T-helper 2 cell treated with Interferon-gamma antibody and Interleukin-4, amounts not matched to agents 5 μg/mL and 100 μg/mL, for 36 hours (primary cell): ENCODE data around the gene HHAT.

Source experiments
- DNase-seq: peaks from one replicate; pipeline ENCODE4 v3.0.0; 2021; ENCODE audit warnings: low spot score
- H3K27ac Mint-ChIP-seq: one replicate; pipeline ENCODE4 v1.8.0; 2021; ENCODE audit warnings: mild to moderate bottlenecking, mixed read lengths
- H3K27me3 Mint-ChIP-seq: one replicate; pipeline ENCODE4 v1.8.0; 2021; ENCODE audit warnings: low read depth, mixed read lengths
- H3K36me3 Mint-ChIP-seq: one replicate; pipeline ENCODE4 v1.8.0; 2021; ENCODE audit warnings: low read depth, mixed read lengths
- H3K4me1 Mint-ChIP-seq: one replicate; pipeline ENCODE4 v1.8.0; 2021; ENCODE audit warnings: low read depth, mixed read lengths
- H3K4me3 Mint-ChIP-seq: one replicate; pipeline ENCODE4 v1.8.0; 2022; ENCODE audit warnings: mild to moderate bottlenecking, moderate library complexity, mixed read lengths
- H3K9me3 Mint-ChIP-seq: one replicate; pipeline ENCODE4 v1.8.0; 2021; ENCODE audit warnings: mixed read lengths

The HHAT gene

DNA sequence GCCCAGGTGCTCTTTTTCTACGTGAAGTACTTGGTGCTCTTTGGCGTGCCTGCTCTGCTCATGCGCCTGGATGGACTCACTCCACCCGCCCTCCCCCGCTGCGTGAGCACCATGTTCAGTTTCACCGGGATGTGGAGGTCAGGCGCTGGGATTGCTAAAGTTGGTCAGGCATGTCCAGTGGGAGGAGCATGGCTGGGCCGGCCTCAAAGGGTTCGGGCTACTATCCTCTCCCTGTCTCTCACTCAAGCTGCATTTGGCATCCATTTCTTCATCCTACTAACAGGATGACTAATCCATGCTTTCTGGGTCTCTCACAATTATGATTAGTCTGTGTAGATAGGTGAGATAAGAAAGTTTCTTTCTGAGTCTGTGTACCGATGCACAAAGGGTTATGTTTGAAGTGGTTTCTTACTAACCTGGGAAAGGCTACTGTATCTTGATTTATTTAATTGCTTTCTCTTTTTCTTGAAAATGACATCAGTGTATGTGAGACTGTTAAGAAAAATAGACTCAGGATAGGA, 135.9 kb downstream of the HHAT start:
- Mint-ChIP-seq H3K27me3 (peaks cover 42% of the 10 kb centered on the region), H3K27ac (no peak overlapping the region), H3K9me3 (no peaks in the 10 kb centered on the region), H3K4me3 (peak overlapping the region; percentile 16), H3K36me3 (no peaks in the 10 kb centered on the region), H3K4me1 (peaks cover 13% of the 10 kb centered on the region)
- DNase-seq, result peak; percentile 23

DNA sequence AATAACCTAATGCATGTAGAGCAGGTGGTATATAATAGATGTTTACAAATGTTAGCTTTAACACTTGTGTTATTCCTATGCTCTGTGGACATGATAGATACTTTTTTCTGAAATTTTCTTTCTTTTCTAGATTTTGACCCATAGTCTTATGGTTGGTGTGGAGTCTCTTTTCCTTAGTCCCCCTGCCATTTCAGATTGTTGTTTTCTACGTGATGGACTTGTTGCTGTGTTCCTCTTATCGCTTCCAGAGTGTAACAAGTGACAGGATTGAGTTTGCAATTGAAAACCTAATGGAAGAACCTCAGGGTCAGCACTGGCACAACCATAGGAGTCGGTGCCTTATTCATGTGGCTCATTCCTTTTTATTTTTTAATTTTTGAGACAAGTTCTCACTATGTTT, 136.4 kb downstream of the HHAT start:
- Mint-ChIP-seq H3K27ac (no peak overlapping the region), H3K4me3 (no peak overlapping the region), H3K27me3 (peaks cover 42% of the 10 kb centered on the region), H3K4me1 (peaks cover 13% of the 10 kb centered on the region), H3K9me3 (no peaks in the 10 kb centered on the region), H3K36me3 (no peaks in the 10 kb centered on the region)
- DNase-seq, result no peak

DNA sequence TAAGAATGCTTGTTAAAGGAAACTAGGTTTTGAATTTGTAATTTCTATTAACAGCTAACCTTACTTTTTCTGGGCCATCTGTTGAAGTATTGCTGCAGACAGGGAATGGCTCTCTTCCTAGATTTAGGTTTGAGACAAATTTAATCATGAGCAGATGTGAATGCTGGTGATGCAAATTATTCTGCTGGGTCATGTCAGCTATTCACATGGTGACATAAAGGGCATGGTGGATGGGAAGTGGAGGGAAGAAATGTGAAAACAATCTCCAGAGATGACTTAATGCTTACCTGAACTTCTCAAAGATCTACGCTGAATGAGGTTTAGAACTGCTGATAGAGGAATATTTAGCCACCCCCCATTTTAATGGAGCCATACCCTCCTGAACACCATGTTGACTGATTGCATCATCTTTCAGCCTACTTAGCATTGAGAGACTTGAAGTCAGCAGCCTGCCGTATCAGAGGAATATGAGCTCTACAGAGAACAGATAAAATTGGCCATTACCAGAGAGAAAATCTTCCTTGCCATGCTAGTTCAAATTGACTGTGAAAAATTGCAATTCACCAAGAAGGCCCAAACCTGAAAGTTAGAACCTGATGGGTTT, 138.8 kb downstream of the HHAT start:
- Mint-ChIP-seq H3K27ac (no peak overlapping the region), H3K36me3 (no peaks in the 10 kb centered on the region), H3K4me1 (peaks cover 13% of the 10 kb centered on the region), H3K4me3 (no peak overlapping the region), H3K27me3 (peaks cover 40% of the 10 kb centered on the region), H3K9me3 (no peaks in the 10 kb centered on the region)
- no peak for DNase-seq

DNA sequence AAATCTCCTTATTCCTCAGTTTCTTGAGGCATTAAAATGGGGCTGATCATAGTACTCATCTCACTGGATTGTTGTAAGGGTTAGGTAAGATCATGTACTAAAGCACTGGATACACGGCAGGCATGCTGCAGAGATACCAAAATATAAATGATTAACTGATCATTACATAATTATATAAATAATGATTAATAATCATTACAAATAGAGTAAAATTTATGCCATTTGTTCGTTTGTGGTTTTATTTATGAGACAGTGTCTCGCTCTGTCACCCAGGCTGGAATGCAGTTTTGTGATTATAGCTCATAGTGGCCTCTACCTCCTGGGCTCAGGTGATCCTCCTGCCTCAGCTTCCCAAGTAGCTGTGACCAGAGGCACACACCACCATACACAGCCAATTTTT, 140.7 kb downstream of the HHAT start:
- Mint-ChIP-seq H3K4me3 (no peak overlapping the region), H3K27ac (no peak overlapping the region), H3K4me1 (peaks cover 12% of the 10 kb centered on the region), H3K27me3 (peaks cover 36% of the 10 kb centered on the region), H3K9me3 (no peaks in the 10 kb centered on the region), H3K36me3 (no peaks in the 10 kb centered on the region)
- no peak for DNase-seq

DNA sequence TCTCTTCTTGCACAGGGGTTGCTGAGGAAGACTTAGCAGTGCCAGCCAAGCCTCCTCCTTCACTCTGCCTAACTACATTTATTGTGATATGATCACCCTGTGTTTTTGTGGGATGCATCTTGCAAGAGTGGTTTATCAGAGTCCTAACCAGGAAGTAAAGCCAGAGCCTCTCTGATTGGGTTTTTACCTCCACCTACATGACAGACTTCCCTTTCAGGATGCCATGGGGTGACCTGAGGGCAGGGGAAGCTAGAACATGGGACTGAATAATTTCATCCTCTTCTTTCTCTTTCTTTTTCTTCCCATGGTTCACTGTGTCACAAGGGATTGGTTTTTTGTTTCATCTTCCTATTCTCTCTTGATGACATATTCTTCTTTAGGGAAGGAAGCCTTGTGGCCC, 146.6 kb downstream of the HHAT start:
- Mint-ChIP-seq H3K27ac (no peak overlapping the region), H3K9me3 (no peaks in the 10 kb centered on the region), H3K4me3 (no peak overlapping the region), H3K4me1 (peaks cover 2% of the 10 kb centered on the region), H3K27me3 (peaks cover 21% of the 10 kb centered on the region), H3K36me3 (no peaks in the 10 kb centered on the region)
- DNase-seq, result no peak

DNA sequence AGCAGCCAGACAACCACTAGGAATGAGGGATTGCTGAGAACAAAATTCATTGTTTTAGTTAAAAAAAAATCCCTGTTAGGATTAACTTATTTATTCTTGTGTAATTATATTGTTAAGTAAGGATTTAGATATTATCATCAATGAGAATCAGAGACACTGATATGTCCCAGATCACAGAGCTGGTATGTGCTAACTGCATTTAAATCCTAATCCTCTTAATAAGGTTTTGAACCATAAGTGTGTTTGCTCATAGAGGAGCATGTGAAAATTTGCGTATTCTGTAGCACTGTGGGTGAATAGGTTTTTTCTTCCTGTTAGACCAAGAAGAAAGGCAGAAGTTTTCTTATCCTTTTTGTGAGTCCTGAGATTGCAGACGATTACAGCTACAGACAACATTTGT, 147.1 kb downstream of the HHAT start:
- Mint-ChIP-seq H3K4me1 (peaks cover 2% of the 10 kb centered on the region), H3K36me3 (no peaks in the 10 kb centered on the region), H3K27ac (no peak overlapping the region), H3K27me3 (peaks cover 21% of the 10 kb centered on the region), H3K4me3 (no peak overlapping the region), H3K9me3 (no peaks in the 10 kb centered on the region)
- no peak for DNase-seq

DNA sequence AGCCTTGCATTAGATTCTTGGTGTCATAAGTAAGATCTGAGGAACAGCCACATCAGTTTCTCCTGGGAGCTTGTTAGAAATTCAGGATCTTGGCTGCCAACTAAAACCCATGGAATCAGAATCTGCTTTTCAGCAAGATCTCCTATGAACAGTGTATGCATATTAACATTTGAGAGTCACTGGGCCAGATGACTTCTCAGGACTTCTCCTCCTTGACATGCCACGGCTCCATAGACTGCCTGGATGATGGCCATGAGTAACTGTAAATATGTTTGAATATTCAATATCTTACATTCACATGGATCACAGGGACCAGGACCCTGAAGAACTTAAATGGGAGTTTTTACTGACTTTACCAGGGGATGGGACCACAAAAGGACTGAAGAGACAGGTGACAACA, 148.0 kb downstream of the HHAT start:
- DNase-seq, result no peak
- Mint-ChIP-seq H3K4me3 (no peak overlapping the region), H3K9me3 (no peaks in the 10 kb centered on the region), H3K36me3 (no peaks in the 10 kb centered on the region), H3K27me3 (peaks cover 14% of the 10 kb centered on the region), H3K4me1 (peaks cover 2% of the 10 kb centered on the region), H3K27ac (no peak overlapping the region)

DNA sequence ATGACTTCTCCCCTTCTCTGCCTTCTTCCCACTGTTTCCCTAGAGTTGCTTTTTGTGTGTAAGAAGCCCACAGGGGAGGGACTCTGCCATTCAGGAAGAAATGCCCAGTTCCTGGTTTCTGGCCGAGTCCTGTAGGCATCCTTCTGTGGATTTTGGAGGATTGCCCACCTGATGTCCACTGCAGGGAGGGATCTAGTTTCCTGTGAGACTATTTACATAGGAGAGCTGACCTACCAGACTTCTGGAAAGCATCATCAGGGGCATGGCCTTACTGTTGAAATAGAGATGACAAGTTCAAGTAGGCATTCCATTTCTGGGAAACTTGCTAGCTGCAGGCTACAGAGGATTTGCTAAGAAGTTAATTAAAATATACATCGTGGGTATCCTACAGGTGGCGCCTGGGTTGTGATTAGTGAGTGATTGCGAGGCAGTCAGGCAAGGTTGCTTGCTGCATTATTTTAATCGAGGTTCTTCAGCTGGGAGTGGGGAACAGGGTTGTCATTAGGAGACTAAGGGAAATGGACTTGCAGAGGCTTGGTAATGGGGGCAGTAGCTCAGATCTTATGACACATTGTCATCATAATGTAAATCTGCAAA, 148.7 kb downstream of the HHAT start:
- peaks cover 14% of the 10 kb centered on the region for H3K27me3 Mint-ChIP-seq
- H3K4me1 Mint-ChIP-seq, result peaks cover 2% of the 10 kb centered on the region
- DNase-seq, result no peak
- no peak overlapping the region for H3K27ac Mint-ChIP-seq
- H3K9me3 Mint-ChIP-seq, result no peaks in the 10 kb centered on the region
- no peaks in the 10 kb centered on the region for H3K36me3 Mint-ChIP-seq
- H3K4me3 Mint-ChIP-seq, result no peak overlapping the region

DNA sequence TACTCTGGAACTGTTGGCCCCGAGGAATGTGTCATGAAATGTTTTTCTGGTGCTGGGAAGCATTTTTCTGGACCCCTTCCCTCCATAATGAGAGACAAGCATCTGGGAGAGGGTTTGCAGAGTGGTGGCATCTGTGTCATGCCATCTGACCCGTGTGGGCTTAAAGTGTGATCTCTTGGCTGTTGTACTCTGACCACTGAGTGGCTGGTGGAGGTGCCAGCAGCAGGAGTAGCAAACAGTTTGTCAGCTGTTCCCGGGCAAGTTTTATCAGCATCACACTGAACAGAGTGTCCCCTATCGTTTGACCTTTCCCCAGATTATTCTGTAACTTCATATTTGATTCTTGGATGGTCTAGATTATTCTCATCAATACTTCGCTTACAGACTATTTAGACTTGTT, 150.1 kb downstream of the HHAT start:
- DNase-seq, result no peak
- H3K27me3 Mint-ChIP-seq, result peaks cover 12% of the 10 kb centered on the region
- H3K27ac Mint-ChIP-seq, result no peak overlapping the region
- no peak overlapping the region for H3K4me3 Mint-ChIP-seq
- no peaks in the 10 kb centered on the region for H3K36me3 Mint-ChIP-seq
- peaks cover 2% of the 10 kb centered on the region for H3K4me1 Mint-ChIP-seq
- no peaks in the 10 kb centered on the region for H3K9me3 Mint-ChIP-seq

DNA sequence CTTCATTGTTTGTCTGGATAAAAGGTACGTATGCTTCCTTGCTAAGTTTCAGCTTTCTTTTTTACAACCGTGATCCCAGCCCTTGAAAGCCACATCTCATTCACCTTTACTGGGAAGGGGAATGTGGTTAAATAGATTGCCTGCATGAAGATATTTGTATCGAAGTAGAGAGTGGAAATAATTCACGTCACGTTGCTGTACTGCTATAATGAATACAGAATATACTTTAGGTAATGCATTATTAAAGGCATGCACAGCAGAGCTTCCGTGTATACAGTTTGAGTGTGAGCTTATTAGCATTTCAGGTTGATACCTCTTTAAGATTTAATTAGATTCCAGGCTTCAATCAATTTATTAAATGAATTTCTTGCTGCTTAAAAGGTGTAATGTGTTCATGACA, 153.8 kb downstream of the HHAT start:
- Mint-ChIP-seq H3K36me3 (no peaks in the 10 kb centered on the region), H3K27ac (no peak overlapping the region)
- DNase-seq, result no peak

DNA sequence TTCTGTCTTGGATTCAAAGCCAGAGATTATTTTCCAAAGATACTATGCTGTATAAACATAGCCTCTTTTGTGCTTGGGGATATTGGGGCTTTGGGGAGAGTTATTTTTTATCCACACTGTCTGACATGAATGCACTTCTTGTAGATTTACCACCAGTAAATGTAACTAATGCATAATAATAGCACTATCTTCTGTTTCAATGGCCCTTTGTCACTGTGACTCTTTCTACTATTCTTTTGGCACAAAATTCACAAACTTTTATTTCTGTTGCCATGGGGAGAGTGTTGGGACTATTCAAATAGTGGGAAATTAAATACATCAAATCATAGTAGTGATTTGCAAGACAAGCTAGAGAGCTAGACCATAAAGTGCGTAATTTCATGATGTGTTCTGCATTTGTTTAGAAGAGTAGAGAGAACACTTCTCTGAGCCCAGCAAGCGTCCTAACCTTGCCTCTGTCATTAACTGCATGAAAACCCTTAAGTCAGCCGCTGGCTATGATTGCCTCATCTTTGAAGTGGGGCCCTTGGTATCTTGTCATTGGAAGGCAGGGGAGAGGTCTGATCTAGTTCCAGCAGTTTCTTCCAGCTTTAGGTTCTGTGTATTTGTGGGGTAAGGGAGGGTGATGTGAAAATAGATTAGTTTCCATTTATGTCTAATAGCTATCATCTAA, 154.4 kb downstream of the HHAT start:
- H3K4me3 Mint-ChIP-seq, result no peak overlapping the region
- peaks cover 21% of the 10 kb centered on the region for H3K27me3 Mint-ChIP-seq
- H3K27ac Mint-ChIP-seq, result no peak overlapping the region
- no peak for DNase-seq
- peaks cover 3% of the 10 kb centered on the region for H3K4me1 Mint-ChIP-seq
- no peaks in the 10 kb centered on the region for H3K9me3 Mint-ChIP-seq
- no peaks in the 10 kb centered on the region for H3K36me3 Mint-ChIP-seq

More for the DNA sequence above, 153.8 kb downstream of the HHAT start:
- H3K4me1 Mint-ChIP-seq, result peaks cover 3% of the 10 kb centered on the region
- no peaks in the 10 kb centered on the region for H3K9me3 Mint-ChIP-seq
- H3K27me3 Mint-ChIP-seq, result peaks cover 18% of the 10 kb centered on the region
- H3K4me3 Mint-ChIP-seq, result no peak overlapping the region

DNA sequence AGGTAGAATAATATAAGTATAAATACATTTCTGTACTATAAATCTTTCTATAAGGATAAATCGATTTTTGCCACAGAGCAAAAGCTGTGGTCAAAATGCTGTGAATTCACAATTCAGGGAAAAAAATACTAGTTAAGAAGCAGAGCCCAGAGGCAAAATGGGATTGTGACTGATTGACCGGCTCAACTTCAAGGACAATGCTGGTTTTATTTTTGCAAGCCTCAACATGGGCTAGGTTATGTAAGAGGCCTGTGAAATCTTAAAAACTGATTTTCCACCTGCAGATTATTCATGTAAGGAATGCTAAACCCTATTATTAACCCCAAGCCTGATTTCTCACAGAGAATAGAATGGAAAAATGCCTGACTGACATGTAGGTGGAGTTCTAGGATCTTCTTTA, 155.1 kb downstream of the HHAT start:
- H3K4me3 Mint-ChIP-seq, result no peak overlapping the region
- DNase-seq, result no peak
- H3K27ac Mint-ChIP-seq, result no peak overlapping the region
- H3K9me3 Mint-ChIP-seq, result no peaks in the 10 kb centered on the region
- H3K27me3 Mint-ChIP-seq, result peaks cover 23% of the 10 kb centered on the region
- no peaks in the 10 kb centered on the region for H3K36me3 Mint-ChIP-seq
- peaks cover 3% of the 10 kb centered on the region for H3K4me1 Mint-ChIP-seq

DNA sequence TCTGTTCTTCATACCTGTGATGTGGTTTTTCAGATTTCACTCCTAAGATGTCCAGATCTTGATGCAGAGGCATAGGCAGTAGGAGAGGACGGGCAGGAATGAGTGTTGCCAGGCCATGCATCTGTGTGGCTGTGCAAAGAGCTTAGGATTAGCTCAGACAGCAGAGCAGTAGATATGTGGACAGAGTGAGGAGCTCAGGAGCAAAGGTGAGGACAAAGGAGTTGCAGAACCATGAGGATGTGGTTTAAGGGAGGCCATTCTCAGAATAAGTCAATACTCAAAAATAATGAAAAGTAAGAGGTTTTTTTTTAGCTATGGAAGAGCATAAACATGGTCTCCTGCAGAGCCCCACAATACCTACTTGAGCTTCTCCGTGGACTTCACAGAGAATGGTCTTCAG, 158.3 kb downstream of the HHAT start:
- no peak for DNase-seq
- Mint-ChIP-seq H3K4me1 (peaks cover 3% of the 10 kb centered on the region), H3K27ac (no peak overlapping the region), H3K4me3 (no peak overlapping the region), H3K27me3 (peaks cover 22% of the 10 kb centered on the region), H3K36me3 (no peaks in the 10 kb centered on the region), H3K9me3 (no peaks in the 10 kb centered on the region)

DNA sequence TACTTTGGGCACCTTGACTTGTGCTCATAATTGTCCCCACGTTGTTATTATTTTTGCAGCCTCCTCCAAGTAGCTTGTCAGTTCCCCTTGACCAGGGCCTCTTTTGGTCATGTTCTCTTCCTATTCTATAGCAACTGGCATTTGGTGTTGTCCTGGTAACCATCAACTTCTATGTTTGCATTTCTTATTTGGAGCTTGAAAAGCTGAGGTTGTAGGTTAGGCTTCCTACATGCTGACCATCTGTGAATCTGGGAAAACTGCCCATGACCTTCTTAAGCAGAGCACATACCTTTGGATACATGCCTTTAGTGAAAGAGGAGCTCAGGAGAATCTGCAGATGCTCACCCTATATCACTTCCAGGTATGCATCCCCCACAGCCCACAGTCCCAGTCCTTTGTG, 160.8 kb downstream of the HHAT start:
- peaks cover 18% of the 10 kb centered on the region for H3K27me3 Mint-ChIP-seq
- no peaks in the 10 kb centered on the region for H3K9me3 Mint-ChIP-seq
- DNase-seq, result no peak
- no peak overlapping the region for H3K4me3 Mint-ChIP-seq
- peaks cover 3% of the 10 kb centered on the region for H3K4me1 Mint-ChIP-seq
- no peaks in the 10 kb centered on the region for H3K36me3 Mint-ChIP-seq
- no peak overlapping the region for H3K27ac Mint-ChIP-seq
